Measurements from ENCODE around the gene MRPL19.
A peak's percentile ranks its signal among the peaks of the same experiment; 100 is the strongest.
"Not testable (repeated sequence)": the region's sequence is repeated elsewhere in the genome, so short reads cannot be mapped to it uniquely, and the experiment has no call there.

Gene MRPL19

DNA sequence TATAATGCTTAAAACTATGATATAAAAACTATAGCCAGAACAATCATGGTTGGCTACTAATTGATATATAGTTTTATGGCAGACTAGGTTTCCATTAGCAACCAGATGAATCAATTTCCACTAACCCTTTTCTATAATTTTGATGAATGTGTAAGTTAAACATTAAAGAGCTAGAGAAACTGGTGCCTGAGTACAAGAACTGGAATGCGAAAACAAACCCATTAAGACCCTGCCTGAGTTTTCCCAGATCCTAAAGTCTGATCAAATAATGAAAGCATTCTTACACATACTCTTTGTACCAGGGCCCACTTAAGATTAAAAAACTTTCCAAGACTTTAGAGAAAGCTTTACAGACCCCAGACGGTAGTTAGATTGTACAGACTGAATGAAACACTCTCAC, 21.3 kb downstream of the MRPL19 start:
- DNase-seq (ENCODE audit: low read depth): no peak

DNA sequence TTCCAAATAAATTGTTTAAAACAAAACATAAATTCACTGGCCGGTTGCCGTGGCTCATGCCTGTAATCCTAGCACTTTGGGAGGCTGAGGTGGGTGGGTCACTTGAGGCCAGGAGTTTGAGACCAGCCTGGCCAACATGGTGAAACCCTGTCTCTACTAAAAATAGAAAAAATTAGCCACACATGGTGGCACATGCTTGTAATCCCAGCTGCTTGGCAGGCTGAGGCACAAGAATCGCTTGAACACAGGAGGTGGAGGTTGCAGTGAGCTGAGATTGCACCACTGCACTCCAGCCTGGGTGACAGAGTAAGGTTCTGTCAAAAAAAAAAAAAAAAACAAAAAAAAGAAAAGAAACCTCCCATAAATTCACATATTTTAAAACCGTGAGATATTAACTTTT, 28.8 kb downstream of the MRPL19 start:
- DNase-seq (ENCODE audit: low read depth): not testable (repeated sequence)

DNA sequence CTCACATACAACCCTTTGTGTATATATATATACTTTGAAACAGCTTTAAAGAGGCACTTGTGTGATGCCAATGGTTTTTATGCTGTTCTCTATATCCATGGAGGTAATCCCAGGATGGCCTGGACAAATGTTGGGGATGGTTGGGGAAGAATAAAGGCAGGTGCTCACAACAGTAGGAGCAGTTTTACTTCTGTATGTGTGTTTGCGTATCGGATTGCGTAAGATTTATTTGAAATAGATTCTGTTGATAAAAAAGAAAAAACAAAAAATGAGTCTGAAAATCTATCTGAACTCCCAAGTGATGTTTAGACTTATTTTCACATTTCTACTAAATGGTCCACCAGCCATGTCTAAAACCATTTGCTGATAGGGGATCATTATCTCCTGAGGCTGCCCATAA, 29.3 kb downstream of the MRPL19 start:
- no peak for DNase-seq (ENCODE audit: low read depth)

DNA sequence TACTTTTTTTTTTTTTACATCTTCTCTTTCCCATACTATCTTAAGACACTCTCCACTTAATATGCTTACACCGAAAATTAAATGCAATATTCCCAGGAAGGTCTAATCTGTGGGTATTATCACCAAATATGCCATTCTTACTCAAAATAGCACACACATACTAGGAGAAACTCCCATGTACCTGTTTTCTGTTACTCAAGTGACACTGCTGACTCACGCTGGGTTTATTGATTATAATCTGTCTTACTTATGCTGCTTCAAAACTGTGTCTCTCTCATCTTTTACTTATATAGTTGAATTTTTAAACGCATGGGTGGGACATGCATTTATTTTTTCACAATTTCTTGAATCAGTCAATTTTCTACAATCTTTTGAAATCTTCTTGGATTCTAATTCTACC, 29.9 kb downstream of the MRPL19 start:
- DNase-seq (ENCODE audit: low read depth): no peak

DNA sequence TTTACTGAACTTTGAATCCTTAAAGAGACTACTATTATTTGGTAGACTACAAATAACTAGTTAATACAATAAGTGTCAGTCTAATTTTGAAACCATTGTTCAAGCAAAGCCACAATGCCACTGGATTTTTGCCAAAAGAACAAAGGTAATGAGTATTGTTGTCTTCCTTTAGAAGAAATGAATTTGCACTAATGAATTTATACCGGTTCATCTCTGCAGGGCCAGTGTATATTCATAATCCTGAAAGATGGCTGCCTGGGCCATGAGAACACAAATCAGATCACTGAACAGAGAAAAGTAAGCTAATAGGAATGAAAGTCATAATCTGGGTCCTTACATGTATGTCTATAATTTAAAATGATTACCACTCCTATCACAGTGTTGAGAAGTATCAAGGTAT, 33.0 kb downstream of the MRPL19 start:
- DNase-seq (ENCODE audit: low read depth): no peak

DNA sequence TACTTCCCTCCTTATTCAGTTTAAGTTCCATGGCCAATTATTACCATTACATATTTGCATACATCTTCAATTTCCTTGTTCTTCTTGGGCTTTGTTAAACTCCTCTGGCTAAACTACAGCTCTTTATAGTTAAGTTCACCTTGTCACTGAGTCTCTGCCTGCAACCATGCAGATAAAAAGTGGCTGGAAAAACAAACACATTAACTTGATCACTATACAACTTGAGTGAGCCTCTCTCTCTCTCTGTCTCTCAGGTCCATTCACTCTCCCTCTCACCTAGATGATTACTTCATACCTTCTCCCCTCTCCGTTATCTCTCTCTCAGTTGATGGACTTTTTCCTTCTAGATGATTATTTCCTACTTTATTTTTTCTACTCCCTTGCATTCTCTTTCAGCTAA, 33.8 kb downstream of the MRPL19 start:
- DNase-seq (ENCODE audit: low read depth): no peak

DNA sequence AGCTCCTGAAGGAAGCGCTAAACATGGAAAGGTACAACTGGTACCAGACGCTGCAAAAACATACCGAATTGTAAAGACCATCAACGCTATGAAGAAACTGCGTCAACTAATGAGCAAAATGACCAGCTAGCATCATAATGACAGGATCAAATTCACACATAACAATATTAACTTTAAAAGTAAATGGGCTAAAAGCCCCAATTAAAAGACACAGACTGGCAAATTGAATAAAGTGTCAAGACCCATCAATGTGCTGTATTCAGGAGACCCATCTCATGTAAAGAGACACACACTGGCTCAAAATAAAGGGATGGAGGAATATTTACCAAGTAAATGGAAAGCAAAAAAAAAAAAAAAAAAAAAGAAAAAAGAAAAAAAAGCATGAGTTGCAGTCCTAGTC, 36.8 kb downstream of the MRPL19 start:
- not testable (repeated sequence) for DNase-seq (ENCODE audit: low read depth)

DNA sequence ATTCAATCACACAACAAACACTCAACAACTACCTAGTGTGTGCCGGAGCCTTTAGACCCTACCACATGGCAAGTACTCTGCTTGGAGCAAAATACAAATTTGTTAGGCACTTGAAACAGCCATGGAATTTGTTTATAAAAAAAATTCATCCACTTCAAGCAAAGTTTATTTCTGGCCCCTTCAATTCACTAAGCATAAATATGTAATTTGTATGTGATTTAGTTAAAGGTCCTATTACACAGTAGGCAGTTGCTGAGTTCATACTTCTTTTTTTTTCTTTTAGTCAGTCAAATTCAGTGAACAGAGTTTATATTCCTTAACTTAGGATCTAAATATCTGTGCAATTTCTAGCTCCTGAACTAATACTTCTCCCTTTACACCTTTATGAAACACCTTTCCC, 41.6 kb downstream of the MRPL19 start:
- DNase-seq (ENCODE audit: low read depth): no peak

DNA sequence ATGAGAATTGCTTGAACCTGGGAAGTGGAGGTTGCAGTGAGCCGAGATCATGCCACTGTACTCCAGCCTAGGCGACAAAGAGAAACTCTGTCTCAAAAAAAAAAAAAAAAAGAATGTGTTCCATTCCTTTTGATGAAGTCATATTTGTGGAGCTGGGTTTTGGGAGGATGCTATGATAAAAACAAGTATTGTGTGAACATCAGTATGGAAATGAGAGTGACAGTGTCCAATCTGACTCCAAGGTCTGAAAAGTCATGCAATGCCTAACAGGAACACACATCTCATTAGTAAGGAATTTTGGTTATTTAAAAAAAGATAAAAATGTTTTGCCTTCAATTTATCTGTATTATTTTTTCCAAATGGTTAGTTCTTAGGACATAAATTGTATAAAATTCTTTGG, 52.3 kb downstream of the MRPL19 start:
- DNase-seq (ENCODE audit: low read depth): no peak

DNA sequence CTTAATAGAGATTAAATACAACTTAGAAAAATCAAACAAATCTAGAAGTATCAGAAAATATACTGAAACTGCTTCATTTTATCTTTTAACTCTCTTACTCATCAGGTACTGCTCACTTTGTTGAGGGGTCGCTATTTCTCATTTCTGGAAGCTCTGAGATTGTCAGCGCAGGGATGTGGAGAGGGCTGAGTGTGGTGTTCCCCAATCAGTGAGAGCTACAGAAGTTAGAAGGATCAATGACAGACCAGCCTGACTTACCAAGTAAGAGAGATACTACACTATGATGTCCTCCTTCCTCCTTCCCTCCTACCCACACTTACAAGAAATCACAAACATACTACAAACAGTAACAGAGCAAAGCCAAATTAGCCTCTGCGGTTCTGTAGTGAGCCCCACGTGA, 56.0 kb downstream of the MRPL19 start:
- no peak for DNase-seq (ENCODE audit: low read depth)

DNA sequence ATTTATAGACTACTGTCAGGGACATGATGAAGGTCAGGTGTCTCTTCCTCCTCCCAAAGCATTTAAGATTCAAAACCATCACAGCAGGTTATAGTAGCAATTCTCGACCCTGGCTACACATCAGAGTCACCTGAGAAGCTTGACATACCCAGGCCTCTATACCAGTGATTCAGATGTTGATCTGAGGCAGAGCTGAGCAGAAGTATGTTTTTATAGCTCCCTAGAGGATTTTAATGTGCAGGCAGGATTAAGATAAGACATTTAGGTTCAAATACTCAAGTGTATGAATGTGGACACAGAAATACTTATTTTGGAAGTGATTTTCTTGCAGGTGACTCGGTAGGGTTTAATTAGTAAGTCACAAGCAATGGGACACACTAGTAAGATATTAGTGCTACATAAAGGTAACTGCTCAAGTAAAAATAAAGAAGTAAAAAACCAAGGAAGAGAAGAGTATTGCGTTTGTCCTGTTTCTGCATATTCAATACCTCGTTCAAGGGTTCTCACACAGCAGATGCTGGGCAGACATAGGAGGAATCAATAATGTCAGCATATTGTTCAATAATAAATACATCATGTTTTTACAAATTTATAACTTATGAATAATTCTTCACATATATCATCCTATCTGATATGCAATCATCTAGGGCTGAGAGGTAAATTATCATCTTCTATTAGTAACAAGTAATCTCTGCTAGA, 57.2 kb downstream of the MRPL19 start:
- DNase-seq (ENCODE audit: low read depth): no peak

DNA sequence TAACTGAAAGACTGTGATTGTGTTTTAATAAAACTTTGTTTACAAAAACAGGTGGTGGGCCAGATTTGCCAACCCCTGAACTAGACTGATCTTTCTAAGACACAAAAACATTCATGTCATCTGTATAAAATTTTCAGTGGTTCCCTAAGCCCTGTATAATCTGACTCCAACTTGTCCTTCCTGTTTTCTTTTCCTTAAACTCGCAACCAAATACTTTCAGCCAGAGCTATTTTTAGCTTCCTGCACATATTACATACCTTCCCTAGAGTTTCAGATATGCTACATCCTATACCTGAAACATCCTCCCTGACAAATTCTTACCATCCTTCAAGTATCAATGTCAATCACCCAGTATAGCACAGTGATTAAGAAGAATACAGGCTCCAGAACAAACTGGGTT, 59.3 kb downstream of the MRPL19 start:
- no peak for DNase-seq (ENCODE audit: low read depth)

DNA sequence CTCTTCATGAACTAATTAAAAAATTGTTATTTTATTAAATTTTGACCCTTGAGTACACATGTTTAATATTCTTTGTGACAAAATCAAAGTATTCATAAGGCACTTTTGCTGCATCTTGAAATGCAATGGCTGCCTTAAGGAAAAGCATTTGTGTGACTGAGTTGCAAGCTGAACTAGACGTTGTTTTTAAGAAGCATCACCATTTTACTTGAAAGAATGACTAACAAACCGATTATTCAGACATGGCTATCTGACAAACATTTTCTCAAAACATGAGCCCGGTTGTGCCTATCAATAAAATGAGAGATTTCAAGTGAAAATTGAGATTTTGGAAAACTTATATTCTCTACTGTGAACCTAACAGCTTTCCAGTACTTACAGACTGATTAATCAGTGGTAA, 61.3 kb downstream of the MRPL19 start:
- no peak for DNase-seq (ENCODE audit: low read depth)

DNA sequence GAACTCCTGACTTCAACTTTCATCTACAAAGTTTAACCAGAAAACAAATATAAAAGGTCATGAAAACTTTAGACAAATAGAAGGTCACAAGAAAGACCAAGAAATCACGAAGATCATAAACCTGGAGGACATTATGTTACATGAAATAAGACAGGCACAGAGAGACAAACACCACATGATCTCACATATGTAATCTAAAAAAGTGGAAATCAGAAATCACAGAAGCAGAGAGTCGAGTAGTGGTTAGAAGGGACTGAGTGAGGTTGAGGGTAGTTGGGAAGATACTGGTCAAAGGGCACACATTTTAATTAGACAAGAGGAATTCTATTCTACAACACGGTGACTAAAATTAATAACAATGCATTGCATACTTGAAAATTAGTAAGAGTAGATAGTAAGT, 62.7 kb downstream of the MRPL19 start:
- DNase-seq (ENCODE audit: low read depth): no peak

DNA sequence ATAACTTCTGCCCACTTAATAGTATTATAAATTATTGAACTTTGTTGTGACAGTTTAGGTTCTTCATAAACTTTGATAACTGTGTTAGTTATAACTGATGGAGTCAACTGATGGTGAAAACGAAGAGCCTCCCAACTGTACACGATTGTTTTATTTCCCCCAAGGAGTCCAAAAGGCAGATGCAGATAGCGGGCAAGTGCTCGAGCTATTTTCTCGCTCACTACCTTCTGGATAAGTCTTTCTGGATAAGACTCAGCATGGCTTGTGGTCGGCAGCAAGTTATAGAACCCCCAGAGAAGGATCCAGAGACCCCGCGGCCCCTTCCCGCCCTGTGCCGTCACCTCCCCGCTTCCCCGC, 63.6 kb downstream of the MRPL19 start:
- peak; percentile 2 for DNase-seq (ENCODE audit: low read depth)

DNA sequence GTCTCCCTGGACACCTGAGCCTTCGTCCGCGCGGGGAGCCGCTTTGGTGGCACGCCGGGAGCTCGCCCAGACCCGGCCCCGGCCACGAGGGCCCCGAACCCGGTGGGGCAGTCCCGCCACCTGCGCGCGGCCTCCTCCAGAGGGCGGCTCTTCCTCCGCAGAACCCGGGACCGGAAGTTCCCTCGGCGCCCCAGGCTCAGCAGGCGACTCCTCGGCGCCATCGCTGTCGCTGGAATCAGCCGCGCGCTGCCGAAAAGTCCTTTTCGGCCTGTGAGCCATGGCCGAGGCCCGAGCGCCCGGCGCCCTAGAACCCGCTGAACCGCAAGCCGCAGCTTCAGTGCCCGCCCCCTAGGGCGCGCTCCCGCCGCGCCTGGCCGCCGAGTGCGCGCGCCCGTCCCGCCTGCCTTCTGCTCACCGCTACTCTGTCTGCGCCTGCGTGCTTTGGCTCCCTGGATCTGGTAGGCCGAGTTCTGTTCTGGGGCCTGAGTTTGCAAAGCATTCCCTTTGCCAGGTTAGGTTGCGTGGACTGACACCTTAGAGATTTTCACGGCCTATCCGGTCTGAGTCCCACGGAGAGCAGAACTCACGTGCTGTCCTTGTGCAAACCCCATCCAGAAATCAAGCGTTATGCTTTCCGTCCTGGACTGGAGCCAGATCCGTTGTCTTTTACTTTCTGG, 64.1 kb downstream of the MRPL19 start, which contains the start of gene GCFC2:
Gene GCFC2, minus strand, starts transcription at position 339 of the 677 bp plus-strand sequence. Its CDS starts 60 bp downstream, at position 279.
- DNase-seq (ENCODE audit: low read depth): peak; percentile 74

DNA sequence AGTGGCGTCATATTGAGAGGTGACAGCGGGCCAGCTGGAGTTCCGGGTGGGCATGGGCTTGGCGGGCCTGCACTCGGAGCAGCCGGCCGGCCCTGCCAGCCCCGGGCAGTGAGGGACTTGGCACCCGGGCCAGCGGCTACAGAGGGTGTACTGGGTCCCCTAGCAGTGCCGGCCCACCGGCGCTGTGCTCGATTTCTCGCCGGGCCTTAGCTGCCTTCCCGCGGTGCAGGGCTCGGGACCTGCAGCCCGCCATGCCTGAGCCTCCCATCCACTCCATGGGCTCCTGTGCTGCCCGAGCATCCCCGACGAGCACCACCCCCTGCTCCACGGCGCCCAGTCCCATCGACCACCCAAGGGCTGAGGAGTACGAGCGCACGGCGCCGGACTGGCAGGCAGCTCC, 65.0 kb downstream of the MRPL19 start:
- not testable (repeated sequence) for DNase-seq (ENCODE audit: low read depth)

DNA sequence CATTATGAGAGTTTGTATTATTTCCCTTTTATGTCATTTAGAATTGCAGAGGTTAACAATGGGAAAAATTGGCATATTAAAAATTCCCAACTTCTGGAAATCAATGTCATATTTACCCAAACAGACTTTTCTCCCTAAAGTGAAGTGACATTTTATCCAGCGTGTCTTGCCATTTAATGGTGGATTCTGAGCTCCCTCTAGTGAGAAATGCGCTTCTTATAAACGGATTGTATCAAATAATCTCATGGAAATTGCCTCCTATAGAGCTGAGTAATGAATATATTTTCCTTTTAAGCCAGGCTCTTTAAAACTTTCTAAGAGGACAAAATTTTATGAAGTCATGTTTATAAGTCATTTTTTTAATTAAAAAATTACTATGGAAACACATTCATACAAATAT, 69.8 kb downstream of the MRPL19 start:
- DNase-seq (ENCODE audit: low read depth): no peak

DNA sequence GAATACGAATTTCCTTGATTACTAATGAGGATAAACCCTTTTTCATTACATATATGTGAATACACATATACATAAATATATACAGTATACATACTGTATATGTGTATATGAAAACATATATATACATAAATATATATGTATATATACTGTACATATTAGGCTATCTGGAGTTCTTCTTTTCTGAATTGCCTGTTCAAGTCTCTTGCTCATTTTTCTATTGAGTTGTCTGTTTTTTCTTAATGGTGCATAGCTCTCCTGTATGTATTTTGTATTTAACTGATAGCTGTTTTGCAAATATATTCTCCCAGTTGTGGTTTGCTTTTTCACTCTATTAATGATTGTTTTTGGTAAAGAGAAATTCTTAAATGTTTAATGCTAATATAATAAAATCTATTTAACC, 73.0 kb downstream of the MRPL19 start:
- DNase-seq (ENCODE audit: low read depth): no peak

DNA sequence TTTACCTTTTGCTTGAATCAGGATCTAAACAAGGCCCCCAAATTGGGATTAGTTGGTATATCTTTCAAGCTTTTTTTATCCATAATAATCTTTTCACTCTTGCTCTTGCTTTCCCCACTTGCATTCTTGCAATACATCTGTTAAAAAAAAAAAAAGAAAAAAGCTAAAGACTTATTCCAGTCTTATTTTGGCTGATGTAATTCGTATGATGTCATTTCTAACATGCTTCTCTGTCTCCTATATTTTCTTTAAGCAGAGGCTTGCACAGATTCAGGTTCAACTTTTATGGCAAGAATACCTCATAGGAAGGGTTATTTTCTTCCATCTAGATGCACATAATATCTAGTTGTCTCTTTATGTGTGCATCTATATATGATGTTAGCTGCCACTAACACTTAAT, 73.9 kb downstream of the MRPL19 start:
- DNase-seq (ENCODE audit: low read depth): no peak

DNA sequence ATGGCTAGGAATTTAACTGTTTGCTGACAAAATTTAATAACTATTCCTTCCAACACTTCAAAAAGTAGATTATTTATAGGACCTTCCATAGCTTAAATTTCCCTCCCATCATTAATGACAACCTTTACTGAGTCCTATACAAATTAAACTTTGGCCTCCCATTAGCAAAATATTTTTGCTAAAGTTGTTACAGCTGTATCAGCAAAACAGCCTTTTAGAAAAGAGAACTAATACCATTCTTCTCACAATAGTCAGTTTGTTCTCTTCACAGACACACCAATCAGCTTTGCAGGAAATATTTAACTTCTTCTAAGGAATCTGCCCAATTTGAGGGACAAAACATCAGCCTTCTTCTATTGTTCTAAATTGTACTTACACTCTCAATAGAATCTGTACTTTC, 76.1 kb downstream of the MRPL19 start:
- no peak for DNase-seq (ENCODE audit: low read depth)

DNA sequence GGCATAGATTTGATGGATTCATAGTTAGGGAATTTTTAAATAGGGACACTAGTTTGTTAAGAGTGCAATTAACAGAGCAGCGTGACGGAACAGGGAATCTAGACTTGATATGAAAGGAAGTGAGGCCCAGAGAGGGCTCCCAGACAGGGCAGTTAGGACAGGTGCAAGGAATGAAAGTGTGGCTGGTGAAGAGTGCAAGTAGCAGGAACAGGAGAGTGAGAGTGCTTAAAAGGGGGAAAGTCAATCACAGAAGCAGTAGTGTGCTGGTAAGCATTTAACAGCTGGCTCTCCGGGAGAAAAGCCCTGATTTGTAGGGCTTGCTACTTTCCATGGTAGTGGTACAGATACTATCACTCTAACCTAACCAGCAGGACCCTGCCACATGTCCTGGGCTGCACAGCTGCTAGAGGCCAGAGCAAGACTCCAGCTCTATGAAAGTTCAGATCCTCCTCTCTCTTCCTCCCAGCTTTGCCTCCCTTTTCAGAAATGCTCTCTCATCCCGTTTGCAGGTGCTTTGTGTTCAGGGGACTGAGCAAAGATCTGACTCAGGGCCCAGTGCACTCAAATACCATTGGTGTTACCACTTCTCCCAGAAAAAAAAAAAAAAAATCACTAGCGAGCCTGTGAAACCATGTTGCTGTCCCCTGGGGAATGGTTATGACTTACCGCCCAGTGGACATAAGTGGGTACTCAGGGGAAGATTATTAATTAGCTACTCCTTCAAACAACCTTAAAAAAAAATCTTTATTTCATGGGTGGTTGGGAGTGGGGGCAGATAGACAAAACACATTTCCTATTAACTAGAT, 82.2 kb downstream of the MRPL19 start:
- DNase-seq (ENCODE audit: low read depth): no peak

DNA sequence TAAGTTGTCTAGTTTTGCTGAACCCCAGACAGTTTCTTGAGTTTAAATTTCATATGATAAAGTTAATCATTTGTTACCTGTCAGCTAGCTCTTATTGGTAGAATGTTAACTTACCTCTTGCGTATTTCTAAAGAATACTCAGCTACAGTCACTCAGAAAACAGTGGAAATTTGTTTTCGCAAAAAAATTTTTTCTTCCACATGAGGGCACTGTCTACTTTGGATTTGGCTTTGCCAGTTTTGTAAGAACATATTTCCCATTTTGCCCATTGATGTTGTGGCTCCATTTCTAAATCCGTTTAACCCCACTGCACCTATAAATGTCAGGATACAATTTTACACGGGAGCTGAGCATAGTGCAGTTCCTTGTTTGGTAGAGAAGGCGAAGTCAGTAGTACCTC, 83.3 kb downstream of the MRPL19 start:
- DNase-seq (ENCODE audit: low read depth): no peak
